Type B pancreatic cell (in vitro differentiated cells): ENCODE results near the gene LRRC57. TPM values are rescaled to one million over a fixed set of nuclear protein-coding genes. Genes with fewer than 3 reads are reported as not detected.

Experiments
- DNase-seq: peaks from one replicate; pipeline ENCODE4 v3.0.0; 2021; ENCODE audit warnings: mixed read lengths; ENCODE audit not compliant: unreplicated experiment; ENCODE audit errors: extremely low spot score
- H3K27ac Mint-ChIP-seq: 2 replicates; pipeline ENCODE4 v1.8.0; 2021; ENCODE audit warnings: mild to moderate bottlenecking, mixed read lengths
- H3K27me3 Mint-ChIP-seq: 2 replicates; pipeline ENCODE4 v1.8.0; 2021; ENCODE audit warnings: mixed read lengths
- H3K36me3 Mint-ChIP-seq: 2 replicates; pipeline ENCODE4 v1.8.0; 2021; ENCODE audit warnings: mixed read lengths
- H3K4me1 Mint-ChIP-seq: one replicate; pipeline ENCODE4 v1.8.0; 2021; ENCODE audit warnings: mixed read lengths; ENCODE audit not compliant: unreplicated experiment
- H3K4me3 Mint-ChIP-seq: 2 replicates; pipeline ENCODE4 v1.8.0; 2021; ENCODE audit warnings: mild to moderate bottlenecking, mixed read lengths
- H3K9me3 Mint-ChIP-seq: 2 replicates; pipeline ENCODE4 v1.8.0; 2021; ENCODE audit warnings: mixed read lengths
- total RNA-seq: library from RNA; stranded (reverse); gene quantifications from 2 replicates; pipeline ENCODE4 v1.2.1, GENCODE V29; 2021; ENCODE audit warnings: low replicate concordance
- TF ChIP-seq, protein P1 (sequence below): fragments of 200-600 bp; sonication (generic); conservative IDR thresholded peaks from 2 replicates; pipeline ENCODE4 v1.5.0; 2021; ENCODE audit warnings: antibody characterized with exemption, mild to moderate bottlenecking

The LRRC57 gene
- total RNA-seq, 1 donor from 2014 or later: 29.0 TPM

DNA sequence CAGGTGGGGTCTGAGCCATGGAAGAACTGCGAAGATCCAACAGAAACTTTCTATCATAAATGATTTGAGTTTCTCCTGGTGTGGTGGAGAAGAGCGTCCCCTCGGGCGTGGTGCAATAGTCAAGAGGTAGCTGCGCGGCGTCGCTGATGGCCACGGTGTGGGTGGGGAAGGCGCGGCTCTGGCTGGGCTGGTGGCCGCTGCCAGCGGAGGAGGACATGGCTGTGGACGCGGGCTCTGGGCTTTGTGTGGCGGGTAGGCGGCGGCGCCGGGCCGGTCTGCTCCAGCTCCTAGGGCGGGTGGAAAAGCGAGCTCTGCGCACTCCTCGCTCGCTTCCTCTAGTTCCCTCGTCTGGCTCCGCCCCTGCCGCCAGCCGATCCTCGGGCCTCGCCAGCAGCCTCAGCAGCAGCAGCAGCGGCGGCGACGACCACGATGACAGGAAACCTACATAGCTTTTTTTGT is 32.7 kb upstream of the LRRC57 start:
- peaks cover 31% of the 10 kb centered on the region for H3K4me1 Mint-ChIP-seq
- no peaks in the 10 kb centered on the region for H3K9me3 Mint-ChIP-seq
- H3K4me3 Mint-ChIP-seq: peak overlapping the region; percentile 87
- peak overlapping the region; percentile 57 for H3K27ac Mint-ChIP-seq
- peak; percentile 86 for DNase-seq
- TF ChIP-seq, protein P1, sequence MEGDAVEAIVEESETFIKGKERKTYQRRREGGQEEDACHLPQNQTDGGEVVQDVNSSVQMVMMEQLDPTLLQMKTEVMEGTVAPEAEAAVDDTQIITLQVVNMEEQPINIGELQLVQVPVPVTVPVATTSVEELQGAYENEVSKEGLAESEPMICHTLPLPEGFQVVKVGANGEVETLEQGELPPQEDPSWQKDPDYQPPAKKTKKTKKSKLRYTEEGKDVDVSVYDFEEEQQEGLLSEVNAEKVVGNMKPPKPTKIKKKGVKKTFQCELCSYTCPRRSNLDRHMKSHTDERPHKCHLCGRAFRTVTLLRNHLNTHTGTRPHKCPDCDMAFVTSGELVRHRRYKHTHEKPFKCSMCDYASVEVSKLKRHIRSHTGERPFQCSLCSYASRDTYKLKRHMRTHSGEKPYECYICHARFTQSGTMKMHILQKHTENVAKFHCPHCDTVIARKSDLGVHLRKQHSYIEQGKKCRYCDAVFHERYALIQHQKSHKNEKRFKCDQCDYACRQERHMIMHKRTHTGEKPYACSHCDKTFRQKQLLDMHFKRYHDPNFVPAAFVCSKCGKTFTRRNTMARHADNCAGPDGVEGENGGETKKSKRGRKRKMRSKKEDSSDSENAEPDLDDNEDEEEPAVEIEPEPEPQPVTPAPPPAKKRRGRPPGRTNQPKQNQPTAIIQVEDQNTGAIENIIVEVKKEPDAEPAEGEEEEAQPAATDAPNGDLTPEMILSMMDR: no peak
- H3K36me3 Mint-ChIP-seq: peaks cover 2% of the 10 kb centered on the region
- H3K27me3 Mint-ChIP-seq: peaks cover 61% of the 10 kb centered on the region

DNA sequence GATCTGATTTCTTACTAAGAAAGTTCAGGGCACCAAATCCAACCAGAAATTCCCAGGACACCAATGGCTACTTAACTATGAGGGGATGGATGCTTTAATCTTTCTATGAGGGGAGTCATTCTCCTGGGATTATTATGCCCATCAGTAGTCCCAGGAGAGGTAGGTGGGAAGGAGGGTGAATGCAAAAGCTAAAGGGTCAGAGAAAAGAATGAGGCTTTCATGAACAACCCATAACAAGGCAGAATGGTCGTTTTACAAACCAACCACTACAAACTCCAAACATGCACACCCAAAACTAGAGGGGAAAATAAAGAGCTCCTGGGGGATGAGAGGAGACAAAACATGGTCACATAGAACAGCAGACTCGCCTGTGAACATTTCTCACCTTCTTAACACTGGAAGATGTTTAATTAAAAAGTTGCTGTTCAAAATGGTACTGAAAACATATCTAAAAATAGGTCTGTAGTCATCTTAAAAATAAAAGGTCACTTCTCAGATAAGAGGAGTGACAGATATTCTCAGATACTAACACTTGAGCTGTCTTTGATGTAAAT is 30.5 kb upstream of the LRRC57 start:
- Mint-ChIP-seq H3K9me3 (no peaks in the 10 kb centered on the region), H3K36me3 (peaks cover 4% of the 10 kb centered on the region), H3K4me3 (peak overlapping the region; percentile 20), H3K27ac (no peak overlapping the region), H3K27me3 (peaks cover 66% of the 10 kb centered on the region), H3K4me1 (peaks cover 29% of the 10 kb centered on the region)
- no peak for DNase-seq
- TF ChIP-seq, protein P1: no peak

DNA sequence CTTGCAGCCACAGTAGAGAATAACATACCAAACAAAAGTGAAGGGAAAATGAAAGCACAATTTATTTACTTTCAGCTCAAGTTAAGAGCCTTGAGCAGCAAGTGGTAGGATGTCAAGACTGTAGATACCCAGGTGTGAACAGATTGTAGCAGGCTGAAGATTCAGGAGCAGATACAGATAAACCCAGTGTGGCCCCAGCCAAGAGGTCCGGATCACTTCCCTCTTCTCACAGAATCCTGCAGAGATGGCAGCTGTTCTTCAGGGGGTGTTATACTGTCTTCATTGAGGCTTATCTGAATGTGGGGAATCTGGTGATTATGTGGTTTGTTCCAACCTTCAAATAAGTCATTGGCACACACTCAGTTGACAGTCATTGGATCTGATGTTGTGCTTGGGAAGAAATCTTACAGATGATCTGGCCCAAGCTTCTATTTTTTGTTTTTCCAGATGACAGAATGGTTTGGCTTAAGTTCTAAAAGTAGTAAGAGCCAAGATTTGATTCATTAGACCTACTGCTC is 29.0 kb upstream of the LRRC57 start:
- no peak for DNase-seq
- H3K9me3 Mint-ChIP-seq: no peaks in the 10 kb centered on the region
- H3K27ac Mint-ChIP-seq: no peak overlapping the region
- peaks cover 57% of the 10 kb centered on the region for H3K27me3 Mint-ChIP-seq
- H3K36me3 Mint-ChIP-seq: peaks cover 4% of the 10 kb centered on the region
- TF ChIP-seq, protein P1: no peak
- H3K4me3 Mint-ChIP-seq: no peak overlapping the region
- H3K4me1 Mint-ChIP-seq: peaks cover 15% of the 10 kb centered on the region

DNA sequence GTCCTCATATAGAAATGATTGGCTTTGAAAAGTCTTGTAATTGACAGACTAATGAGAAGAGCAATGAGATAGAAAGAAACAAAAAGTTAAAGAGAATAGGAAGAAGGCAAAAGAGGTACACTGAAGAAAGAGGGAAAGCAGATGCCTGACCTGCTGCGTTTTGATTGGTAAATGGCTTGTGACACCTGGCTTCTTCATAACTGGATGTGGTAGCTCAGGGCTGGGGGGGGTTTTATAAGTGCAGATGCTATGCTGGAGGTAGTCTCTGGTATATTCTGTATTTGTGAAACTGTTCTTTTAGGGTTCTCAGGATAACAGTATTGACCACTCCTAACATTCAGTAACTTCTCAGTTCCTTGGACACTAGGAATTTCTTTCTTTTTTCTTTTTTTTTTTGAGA is 28.2 kb upstream of the LRRC57 start:
- Mint-ChIP-seq H3K4me3 (peak overlapping the region; percentile 94), H3K27me3 (peaks cover 51% of the 10 kb centered on the region), H3K9me3 (no peaks in the 10 kb centered on the region), H3K27ac (no peak overlapping the region), H3K4me1 (peaks cover 15% of the 10 kb centered on the region), H3K36me3 (peaks cover 4% of the 10 kb centered on the region)
- no peak for DNase-seq
- TF ChIP-seq, protein P1: no peak

DNA sequence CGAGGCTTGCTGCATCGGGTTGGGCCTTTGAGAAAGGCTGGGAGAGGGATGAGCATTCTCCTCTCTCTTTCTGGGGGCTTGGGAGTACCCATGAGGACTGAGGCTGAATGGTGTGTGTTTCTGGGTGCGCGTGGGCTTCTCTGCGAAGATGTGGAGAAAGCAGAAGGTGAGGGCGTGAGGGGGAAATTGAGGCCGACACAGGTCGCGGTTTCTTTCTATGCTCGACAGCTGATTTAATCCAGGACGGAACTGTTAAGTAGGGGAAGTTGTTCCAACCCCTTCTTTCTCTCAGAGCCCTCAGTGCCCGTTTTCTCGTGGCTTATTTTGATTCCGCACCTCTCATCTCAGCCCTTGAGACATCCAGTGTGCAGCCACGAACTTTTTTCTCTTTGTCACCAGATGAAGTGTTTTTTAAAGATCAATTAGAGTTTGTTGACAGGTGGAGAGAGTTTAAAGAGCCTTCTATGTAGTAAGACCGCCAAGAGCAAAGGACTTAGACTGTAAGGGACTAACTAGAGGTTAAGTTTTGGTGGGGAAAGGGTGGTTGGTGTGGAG is 27.5 kb upstream of the LRRC57 start:
- TF ChIP-seq, protein P1: no peak
- Mint-ChIP-seq H3K27me3 (peaks cover 45% of the 10 kb centered on the region), H3K9me3 (no peaks in the 10 kb centered on the region), H3K4me1 (peaks cover 13% of the 10 kb centered on the region), H3K27ac (peak overlapping the region; percentile 58), H3K36me3 (peaks cover 4% of the 10 kb centered on the region), H3K4me3 (peak overlapping the region; percentile 94)
- DNase-seq: no peak
